PC-3 (cell line): ENCODE results near the gene LIMS2. TPM values are rescaled to one million over a fixed set of nuclear protein-coding genes. Genes with fewer than 3 reads are reported as not detected.

ENCODE experiments used
- ATAC-seq: fragments of 200-7000 bp; cut with Tn5 transposase; 2 replicates; pipeline ENCODE4 v1.9.1; 2020; ENCODE audit warnings: mild to moderate bottlenecking, moderate library complexity
- BruUV-seq: library from RNA; stranded (reverse); fragments of 400-500 nt; replicated peaks from 2 replicates; lab custom pipeline; 2021; lab: Mats Ljungman, UMichigan
- CTCF ChIA-PET: fragments of 300-600 bp; sonication (Branson Sonifier 250); formaldehyde crosslinking; loops from one replicate; lab custom pipeline; 2022; ENCODE audit warnings: antibody characterized with exemption; lab: Charles Lee
- POLR2A ChIA-PET: fragments of 300-600 bp; sonication (Branson Sonifier 250); formaldehyde crosslinking; loops from one replicate; lab custom pipeline; 2022; ENCODE audit warnings: antibody characterized with exemption; ENCODE audit not compliant: unreplicated experiment; lab: Charles Lee
- DNase-seq: peaks from one replicate; pipeline ENCODE4 v3.0.0-alpha.2; 2015
- H2AFZ ChIP-seq: fragments of 300-600 bp; sonication (generic); 2 replicates; pipeline ENCODE4 v1.6.0; 2016; ENCODE audit warnings: antibody characterized with exemption, low read length
- H3F3A ChIP-seq: fragments of 300-600 bp; sonication (generic); one replicate; pipeline ENCODE4 v1.6.0; 2017; ENCODE audit warnings: antibody characterized with exemption, low read length, control low read depth, mild to moderate bottlenecking; ENCODE audit not compliant: unreplicated experiment
- H3K27ac ChIP-seq: fragments of 300-600 bp; sonication (generic); 2 replicates; pipeline ENCODE4 v1.5.1; 2016; ENCODE audit warnings: mild to moderate bottlenecking, low read length
- H3K27me3 ChIP-seq: fragments of 300-600 bp; sonication (generic); 2 replicates; pipeline ENCODE4 v1.6.1; 2016; ENCODE audit warnings: low read length, mixed read lengths
- H3K36me3 ChIP-seq: fragments of 300-600 bp; sonication (generic); 2 replicates; pipeline ENCODE4 v1.6.1; 2016; ENCODE audit warnings: low read depth, mixed run types, low read length, mixed read lengths
- H3K4me1 ChIP-seq: fragments of 300-600 bp; sonication (generic); 2 replicates; pipeline ENCODE4 v1.5.1; 2016; ENCODE audit warnings: low read length; ENCODE audit not compliant: insufficient read depth
- H3K4me2 ChIP-seq: fragments of 300-600 bp; sonication (generic); 2 replicates; pipeline ENCODE4 v1.6.0; 2016; ENCODE audit warnings: low read length
- H3K4me3 ChIP-seq: fragments of 300-600 bp; sonication (generic); 2 replicates; pipeline ENCODE4 v1.5.1; 2016; ENCODE audit warnings: mild to moderate bottlenecking, low read length, mixed read lengths
- H3K79me2 ChIP-seq: fragments of 300-600 bp; sonication (generic); 2 replicates; pipeline ENCODE4 v1.6.1; 2017; ENCODE audit warnings: low read length, mixed read lengths
- H3K9ac ChIP-seq: fragments of 300-600 bp; sonication (generic); 2 replicates; pipeline ENCODE4 v1.6.0; 2016; ENCODE audit warnings: mild to moderate bottlenecking, low read length
- H3K9me2 ChIP-seq: fragments of 300-600 bp; sonication (generic); replicated peaks from 2 replicates; pipeline ENCODE4 v1.6.1; 2016; ENCODE audit warnings: mixed run types, low read length, mixed read lengths
- H3K9me3 ChIP-seq: fragments of 300-600 bp; sonication (generic); 2 replicates; pipeline ENCODE4 v1.6.1; 2016; ENCODE audit warnings: low read length, mixed read lengths
- H4K20me1 ChIP-seq: fragments of 300-600 bp; sonication (generic); 2 replicates; pipeline ENCODE4 v1.6.1; 2016; ENCODE audit warnings: low read length, mixed read lengths
- EZH2 ChIP-seq: fragments of 300-600 bp; sonication (generic); IDR thresholded peaks from one replicate; pipeline ENCODE4 v1.6.1; 2017; ENCODE audit warnings: antibody characterized with exemption, mild to moderate bottlenecking, low read length; ENCODE audit not compliant: unreplicated experiment
- EZH2phosphoT487 ChIP-seq: fragments of 300-600 bp; sonication (generic); IDR thresholded peaks from 2 replicates; pipeline ENCODE4 v1.6.1; 2018; ENCODE audit warnings: mild to moderate bottlenecking, antibody characterized with exemption, low read length, borderline replicate concordance
- intact Hi-C: fragments of 100-400 bp; cut with micrococcal nuclease; formaldehyde crosslinking; loops from 2 replicates; pipeline ENCODE4 v1.9.0; 2023
- total RNA-seq: library from RNA; depleted of rRNA; stranded (reverse); fragments of >200 nt; gene quantifications from 2 replicates; pipeline ENCODE4 v1.2.3, GENCODE V29; 2014
- TF ChIP-seq, protein P1 (sequence below): fragments of 300-600 bp; sonication (generic); conservative IDR thresholded peaks from 2 replicates; pipeline ENCODE4 v1.5.1; 2017; ENCODE audit warnings: antibody characterized with exemption, low read depth, mild to moderate bottlenecking, low read length

Gene LIMS2
- total RNA-seq, 1 experiment from 2014 or later: 5.0 TPM

DNA sequence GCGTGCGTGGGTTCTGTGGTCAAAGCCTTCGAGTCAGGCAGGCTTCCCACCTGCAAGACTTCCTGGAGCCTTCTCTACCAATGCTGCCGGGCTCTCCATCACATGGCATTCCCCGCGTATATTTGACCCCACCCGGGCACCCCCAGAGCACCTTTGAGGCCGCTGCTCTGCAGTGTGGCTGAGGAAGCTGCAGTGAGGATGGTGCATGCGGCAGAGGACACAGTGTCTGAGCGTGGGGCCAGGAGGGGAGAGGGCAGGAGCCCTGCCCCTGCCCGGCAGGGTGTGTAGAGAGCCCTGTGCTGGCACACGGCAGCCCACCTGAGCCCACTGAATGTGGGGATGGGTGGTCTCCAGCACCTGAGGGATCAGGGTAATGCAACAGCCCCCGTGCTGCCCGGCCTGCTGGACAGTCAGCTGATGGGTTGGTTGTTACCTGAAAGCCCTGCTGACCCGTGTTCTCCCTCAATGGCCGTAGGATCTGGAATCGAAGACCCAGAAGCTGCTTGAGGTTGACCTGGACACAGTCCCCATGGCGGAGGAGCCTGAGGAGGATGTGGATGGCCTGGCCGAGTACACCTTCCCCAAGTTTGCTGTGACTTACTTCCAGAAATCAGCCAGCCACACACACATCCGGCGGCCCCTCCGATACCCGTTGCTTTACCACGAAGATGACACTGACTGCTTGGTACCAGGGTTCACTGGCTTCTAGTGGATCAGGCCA, 66.1 kb downstream of the LIMS2 start:
- no peaks in the 10 kb centered on the region for H3K27me3 ChIP-seq
- no peaks in the 10 kb centered on the region for H3K9me3 ChIP-seq
- H4K20me1 ChIP-seq: no peaks in the 10 kb centered on the region
- DNase-seq: no peak
- POLR2A ChIA-PET: no interaction called here
- H3K4me3 ChIP-seq: no peak overlapping the region
- CTCF ChIA-PET: no interaction called here
- H3K4me1 ChIP-seq: peaks cover 2% of the 10 kb centered on the region
- TF ChIP-seq EZH2phosphoT487 (no peak), EZH2 (no peak)
- TF ChIP-seq, protein P1, sequence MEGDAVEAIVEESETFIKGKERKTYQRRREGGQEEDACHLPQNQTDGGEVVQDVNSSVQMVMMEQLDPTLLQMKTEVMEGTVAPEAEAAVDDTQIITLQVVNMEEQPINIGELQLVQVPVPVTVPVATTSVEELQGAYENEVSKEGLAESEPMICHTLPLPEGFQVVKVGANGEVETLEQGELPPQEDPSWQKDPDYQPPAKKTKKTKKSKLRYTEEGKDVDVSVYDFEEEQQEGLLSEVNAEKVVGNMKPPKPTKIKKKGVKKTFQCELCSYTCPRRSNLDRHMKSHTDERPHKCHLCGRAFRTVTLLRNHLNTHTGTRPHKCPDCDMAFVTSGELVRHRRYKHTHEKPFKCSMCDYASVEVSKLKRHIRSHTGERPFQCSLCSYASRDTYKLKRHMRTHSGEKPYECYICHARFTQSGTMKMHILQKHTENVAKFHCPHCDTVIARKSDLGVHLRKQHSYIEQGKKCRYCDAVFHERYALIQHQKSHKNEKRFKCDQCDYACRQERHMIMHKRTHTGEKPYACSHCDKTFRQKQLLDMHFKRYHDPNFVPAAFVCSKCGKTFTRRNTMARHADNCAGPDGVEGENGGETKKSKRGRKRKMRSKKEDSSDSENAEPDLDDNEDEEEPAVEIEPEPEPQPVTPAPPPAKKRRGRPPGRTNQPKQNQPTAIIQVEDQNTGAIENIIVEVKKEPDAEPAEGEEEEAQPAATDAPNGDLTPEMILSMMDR: no peak
- H3K27ac ChIP-seq: no peak overlapping the region
- no peaks in the 10 kb centered on the region for H3K79me2 ChIP-seq
- ATAC-seq: no peak
- intact Hi-C loops: no loop called here
- no peaks in the 10 kb centered on the region for H3F3A ChIP-seq
- H2AFZ ChIP-seq: no peak overlapping the region
- H3K9me2 ChIP-seq: no peaks in the 10 kb centered on the region
- no peaks in the 10 kb centered on the region for H3K36me3 ChIP-seq
- H3K4me2 ChIP-seq: no peak overlapping the region
- no peak overlapping the region for H3K9ac ChIP-seq
- no TSS peak for BruUV-seq

DNA sequence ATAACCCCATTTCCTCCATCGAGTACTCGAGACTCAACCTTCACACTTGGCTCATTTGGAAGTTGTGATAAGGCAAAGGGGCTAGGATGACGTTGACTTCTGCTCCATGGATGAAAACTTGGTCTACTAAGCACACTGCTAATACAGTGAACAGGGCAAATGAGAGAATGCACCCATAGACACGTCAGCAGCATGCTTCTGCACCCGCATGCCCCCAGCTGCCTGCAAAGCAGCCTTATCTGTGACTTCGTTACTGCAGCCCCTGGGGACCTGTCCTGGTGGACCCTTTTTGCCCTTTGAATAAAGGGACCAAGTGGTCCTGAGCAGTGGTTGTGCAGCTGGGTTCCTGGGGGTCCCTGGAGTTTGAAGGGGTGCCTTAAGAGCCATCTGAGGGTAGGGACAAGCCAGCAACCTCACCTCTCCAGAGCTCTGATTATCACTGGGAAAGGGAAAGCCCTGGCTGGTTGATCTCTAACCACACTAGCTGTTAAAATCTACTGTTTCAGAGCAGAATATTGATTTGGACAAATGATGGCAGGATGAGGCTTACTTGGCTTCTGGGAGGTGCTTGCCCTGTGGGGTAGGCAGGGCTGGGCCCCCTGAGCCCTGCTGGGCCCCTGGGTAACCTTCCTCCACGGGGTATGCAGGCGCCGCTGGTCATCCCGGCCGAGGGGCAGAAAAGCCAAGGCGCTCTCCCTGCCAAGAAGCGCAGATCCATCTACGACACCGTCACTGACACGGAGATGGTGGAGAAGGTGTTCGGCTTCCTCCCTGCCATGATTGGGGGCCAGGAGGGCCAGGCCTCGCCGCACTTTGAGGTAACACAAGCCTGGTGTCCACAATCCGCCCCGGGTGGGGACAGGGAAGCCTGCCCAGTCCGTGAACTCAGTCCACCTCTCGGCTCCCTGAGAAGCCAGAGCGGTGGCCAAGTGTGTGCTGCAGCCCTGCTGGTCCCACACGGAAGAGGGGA, 67.0 kb downstream of the LIMS2 start:
- Histone ChIP-seq H3K36me3 (no peaks in the 10 kb centered on the region), H3K9me2 (no peaks in the 10 kb centered on the region), H2AFZ (no peak overlapping the region), H3K4me3 (no peak overlapping the region), H3F3A (no peaks in the 10 kb centered on the region), H3K27me3 (no peaks in the 10 kb centered on the region), H3K4me1 (no peaks in the 10 kb centered on the region), H3K27ac (no peak overlapping the region), H3K9ac (no peak overlapping the region), H3K4me2 (no peak overlapping the region), H3K79me2 (no peaks in the 10 kb centered on the region), H3K9me3 (no peaks in the 10 kb centered on the region), H4K20me1 (no peaks in the 10 kb centered on the region)
- TF ChIP-seq, protein P1: no peak
- DNase-seq (no peak), ATAC-seq (no peak)
- POLR2A ChIA-PET: no interaction called here
- CTCF ChIA-PET: no interaction called here
- no TSS peak for BruUV-seq
- intact Hi-C loops: no loop called here
